NCI-H2227 treated with DMSO at 0.1 percent for 48 hours (cell line): ENCODE measurements around the gene ASCL5.

ENCODE experiments used
- DNase-seq: peaks from one replicate; lab custom pipeline; 2025; lab: John Stamatoyannopoulos, UW

The ASCL5 gene

GRCh38 chr1:201136355-201137023 is 9.5 kb upstream of the ASCL5 start:
- no peak for DNase-seq

- DNase-seq: no peak
Measured at GRCh38 chr1:201134405-201134804, 7.4 kb upstream of the ASCL5 start.

- DNase-seq: no peak
Measured at GRCh38 chr1:201131398-201131797, 4.4 kb upstream of the ASCL5 start.

- no peak for DNase-seq
Measured at GRCh38 chr1:201128962-201129361, 2.0 kb upstream of the ASCL5 start.

- no peak for DNase-seq
Measured at GRCh38 chr1:201128476-201128875, 1.5 kb upstream of the ASCL5 start.

GRCh38 chr1:201127755-201128455 is 921 bp upstream of the ASCL5 start:
- DNase-seq: no peak

- no peak for DNase-seq
Measured at GRCh38 chr1:201126463-201126831, 537 bp downstream of the ASCL5 start.

GRCh38 chr1:201125800-201126199 is 1.2 kb downstream of the ASCL5 start:
- no peak for DNase-seq

GRCh38 chr1:201125019-201125418 is 2.0 kb downstream of the ASCL5 start:
- no peak for DNase-seq

- DNase-seq: no peak
Measured at GRCh38 chr1:201123866-201124265, 3.1 kb downstream of the ASCL5 start.

GRCh38 chr1:201122321-201122957 is 4.5 kb downstream of the ASCL5 start:
- DNase-seq: no peak

- no peak for DNase-seq
Measured at GRCh38 chr1:201119206-201120197, 7.5 kb downstream of the ASCL5 start.

- DNase-seq: no peak
Measured at GRCh38 chr1:201116091-201116490, 10.9 kb downstream of the ASCL5 start.

- no peak for DNase-seq
Measured at GRCh38 chr1:201115390-201115937, 11.5 kb downstream of the ASCL5 start.

GRCh38 chr1:201114245-201115131 is 12.5 kb downstream of the ASCL5 start:
- DNase-seq: peak; percentile 96

GRCh38 chr1:201113451-201114244 is 13.3 kb downstream of the ASCL5 start:
- DNase-seq: no peak

GRCh38 chr1:201112926-201113325 is 14.1 kb downstream of the ASCL5 start:
- no peak for DNase-seq

GRCh38 chr1:201112173-201112731 is 14.7 kb downstream of the ASCL5 start, which contains the start of gene CACNA1S:
CACNA1S (minus strand) TSS chr1:201112426; CDS start chr1:201112339, 87 bp downstream.
- no peak for DNase-seq

GRCh38 chr1:201111672-201112071 is 15.3 kb downstream of the ASCL5 start:
- DNase-seq: no peak
